NCI-H2107 treated with DMSO at 0.1 percent for 48 hours (cell line): ENCODE measurements around the gene ANGPTL4.
"Not testable (repeated sequence)": the region's sequence is repeated elsewhere in the genome, so short reads cannot be mapped to it uniquely, and the experiment has no call there.

Experiments
- DNase-seq: peaks from one replicate; lab custom pipeline; 2025; ENCODE audit not compliant: unreplicated experiment; lab: John Stamatoyannopoulos, UW

Gene ANGPTL4

GRCh38 chr19:8361921-8362793 lies 1.8 kb upstream of the ANGPTL4 start:
- DNase-seq: peak; percentile 68

GRCh38 chr19:8366121-8366581 lies 2.2 kb downstream of the ANGPTL4 start:
- DNase-seq: no peak

- no peak for DNase-seq
Observed at GRCh38 chr19:8366961-8367326, 3.0 kb downstream of the ANGPTL4 start.

DNA sequence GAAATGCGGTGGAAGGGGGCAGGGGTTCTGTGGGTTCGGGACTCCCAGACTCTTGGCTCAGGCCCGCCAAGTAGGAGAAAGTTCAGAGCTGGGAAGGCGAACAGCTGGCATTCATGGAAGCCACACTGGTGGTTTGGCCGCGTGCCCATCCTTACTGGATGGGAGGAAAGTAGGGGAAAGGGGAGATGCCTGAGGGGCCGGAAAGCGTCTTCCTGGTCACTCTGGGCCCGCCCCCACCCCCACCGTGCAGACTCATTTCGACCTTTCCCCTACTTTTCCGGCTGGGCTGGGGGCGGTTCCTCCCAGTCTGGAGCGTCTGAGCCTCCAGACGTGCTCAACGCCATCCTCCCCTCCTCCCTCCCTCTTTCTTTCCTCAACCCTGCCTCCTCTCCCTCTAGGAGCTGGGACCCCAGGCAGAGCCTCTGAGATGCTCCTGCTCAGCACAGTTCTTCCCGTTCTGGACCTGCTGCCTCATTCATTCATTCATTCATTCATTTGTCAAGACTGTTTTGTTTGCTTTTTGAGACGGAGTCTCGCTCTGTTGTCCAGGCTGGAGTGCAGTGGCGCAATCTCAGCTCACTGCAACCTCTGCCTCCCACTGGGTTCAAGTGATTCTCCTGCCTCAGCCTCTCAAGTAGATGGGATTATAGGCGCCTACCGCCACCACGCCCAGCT lies 3.5 kb downstream of the ANGPTL4 start:
- peak; percentile 38 for DNase-seq

- DNase-seq: no peak
Observed at GRCh38 chr19:8370176-8371010, 6.4 kb downstream of the ANGPTL4 start.

GRCh38 chr19:8371011-8371804 lies 7.3 kb downstream of the ANGPTL4 start:
- DNase-seq: no peak

GRCh38 chr19:8373867-8374813 lies 10.2 kb downstream of the ANGPTL4 start:
- no peak for DNase-seq

DNA sequence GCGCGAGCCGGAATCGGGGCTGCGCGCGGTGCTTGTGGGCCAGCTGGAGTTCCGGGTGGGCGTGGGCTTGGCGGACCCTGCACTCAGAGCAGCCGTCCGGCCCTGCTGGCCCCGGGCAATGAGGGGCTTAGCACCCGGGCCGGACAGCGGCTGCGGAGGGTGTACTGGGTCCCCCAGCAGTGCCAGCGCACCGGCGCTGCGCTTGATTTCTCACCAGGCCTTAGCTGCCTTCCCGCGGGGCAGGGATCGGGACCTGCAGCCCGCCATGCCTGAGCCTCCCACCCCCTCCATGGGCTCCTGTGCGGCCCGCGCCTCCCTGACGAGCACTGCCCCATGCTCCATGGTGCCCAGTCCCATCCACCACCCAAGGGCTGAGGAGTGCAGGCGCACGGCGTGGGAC lies 11.8 kb downstream of the ANGPTL4 start:
- DNase-seq: not testable (repeated sequence)

- not testable (repeated sequence) for DNase-seq
Observed at GRCh38 chr19:8376373-8376974, 12.5 kb downstream of the ANGPTL4 start.

GRCh38 chr19:8377598-8377997 lies 13.6 kb downstream of the ANGPTL4 start:
- DNase-seq: no peak

DNA sequence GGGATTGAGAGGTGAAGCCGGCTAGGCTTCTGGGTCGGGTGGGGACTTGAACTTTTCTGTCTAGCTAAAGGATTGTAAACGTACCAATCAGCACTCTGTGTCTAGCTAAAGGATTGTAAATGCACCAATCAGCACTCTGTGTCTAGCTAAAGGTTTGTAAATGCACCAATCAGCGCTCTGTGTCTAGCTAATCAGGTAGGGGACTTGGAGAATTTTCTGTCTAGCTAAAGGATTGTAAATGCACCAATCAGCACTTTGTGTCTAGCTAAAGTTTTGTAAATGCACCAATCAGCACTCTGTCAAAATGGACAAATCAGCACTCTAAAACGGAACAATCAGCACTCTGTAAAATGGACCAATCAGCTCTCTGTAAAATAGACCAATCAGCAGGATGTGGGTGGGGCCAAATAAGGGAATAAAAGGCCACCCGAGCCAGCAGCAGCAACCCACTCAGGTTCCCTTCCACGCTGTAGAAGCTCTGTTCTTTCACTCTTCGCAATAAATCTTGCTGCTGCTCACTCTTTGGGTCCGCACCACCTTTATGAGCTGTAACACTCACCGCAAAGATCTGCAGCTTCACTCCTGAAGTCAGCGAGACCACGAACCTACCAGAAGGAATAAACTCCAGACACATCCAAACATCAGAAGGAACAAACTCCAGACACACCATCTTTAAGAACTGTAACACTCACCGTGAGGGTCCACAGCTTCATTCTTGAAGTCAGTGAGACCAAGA lies 15.4 kb downstream of the ANGPTL4 start:
- not testable (repeated sequence) for DNase-seq

DNA sequence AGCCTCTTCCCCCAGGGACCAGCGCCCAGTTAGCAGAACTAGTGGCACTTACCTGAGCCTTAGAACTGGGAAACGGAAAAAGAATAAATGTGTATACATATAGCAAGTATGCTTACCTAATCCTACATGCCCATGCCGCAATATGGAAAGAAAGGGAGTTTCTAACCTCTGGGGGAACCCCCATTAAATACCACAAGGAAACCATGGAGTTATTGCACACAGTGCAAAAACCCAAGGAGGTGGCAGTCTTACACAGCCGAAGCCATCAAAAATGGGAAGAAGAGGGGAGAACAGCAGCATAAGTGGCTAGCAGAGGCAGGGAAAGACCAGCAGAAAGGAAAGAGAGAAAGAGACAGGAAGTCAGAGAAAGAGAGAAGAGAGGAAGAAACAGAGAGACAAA lies 20.6 kb downstream of the ANGPTL4 start:
- DNase-seq: not testable (repeated sequence)

- not testable (repeated sequence) for DNase-seq
Observed at GRCh38 chr19:8385103-8385502, 21.1 kb downstream of the ANGPTL4 start.

DNA sequence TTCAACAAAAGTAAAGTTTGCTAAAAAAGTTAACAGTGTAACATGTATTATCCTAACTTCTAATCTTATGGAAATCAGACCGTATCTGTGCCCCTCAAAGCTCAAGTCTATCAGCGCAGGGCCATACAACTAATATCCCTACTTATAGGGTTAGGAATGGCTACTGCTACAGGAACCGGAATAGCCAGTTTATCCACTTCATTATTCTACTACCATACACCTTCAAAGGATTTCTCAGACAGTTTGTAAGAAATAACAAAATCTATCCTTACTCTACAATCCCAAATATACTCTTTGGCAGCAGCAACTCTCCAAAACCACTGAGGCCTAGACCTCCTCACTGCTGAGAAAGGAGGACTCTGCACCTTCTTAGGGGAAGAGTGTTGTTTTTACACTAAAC lies 21.6 kb downstream of the ANGPTL4 start:
- not testable (repeated sequence) for DNase-seq

GRCh38 chr19:8386419-8386818 lies 22.5 kb downstream of the ANGPTL4 start:
- DNase-seq: not testable (repeated sequence)

- DNase-seq: no peak
Observed at GRCh38 chr19:8386990-8387389, 23.0 kb downstream of the ANGPTL4 start.

GRCh38 chr19:8387688-8388611 lies 24.0 kb downstream of the ANGPTL4 start:
- no peak for DNase-seq
